Fibroblast of the aortic adventitia (primary cell): ENCODE results near the gene IPPK. TPM values are rescaled to one million over a fixed set of nuclear protein-coding genes. Genes with fewer than 3 reads are reported as not detected.

Experiments
- DNase-seq: peaks from one replicate; pipeline ENCODE4 v3.0.0-alpha.2; 2010; ENCODE audit warnings: low read depth
- H3K4me3 ChIP-seq: 2 replicates; pipeline ENCODE4 v1.5.1; 2011; ENCODE audit warnings: low read depth, mild to moderate bottlenecking, control low read depth, low read length, moderate library complexity
- total RNA-seq: library from RNA; depleted of rRNA; stranded (reverse); fragments of >200 nt; gene quantifications from 2 replicates; pipeline ENCODE4 v1.2.3, GENCODE V29; 2012; ENCODE audit warnings: low replicate concordance
- TF ChIP-seq, protein P1 (sequence below): IDR thresholded peaks from 2 replicates; pipeline ENCODE4 v1.5.1; 2011; ENCODE audit warnings: mild to moderate bottlenecking, low read length, control low read depth, inconsistent platforms; ENCODE audit not compliant: insufficient read depth

IPPK gene
- total RNA-seq, 1 donor: 9.6 TPM

DNA sequence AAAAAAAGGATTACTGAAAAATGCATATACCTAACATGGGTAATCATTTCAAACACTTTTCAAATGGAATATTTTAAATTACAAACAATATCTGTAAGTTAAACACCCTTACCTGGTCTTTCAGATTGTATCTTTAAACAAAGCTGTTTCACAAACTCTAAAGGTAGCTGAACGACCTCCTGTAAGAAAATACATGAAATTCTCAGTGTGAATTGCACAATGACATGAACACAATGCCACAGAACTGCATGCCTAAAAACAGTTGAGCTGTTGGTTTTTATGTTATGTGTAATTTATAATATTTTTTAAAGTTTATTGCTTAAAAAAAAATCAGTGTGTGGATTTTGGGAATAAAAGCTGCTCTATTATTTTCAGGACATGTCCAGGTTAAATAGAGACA lies 17.5 kb downstream of the IPPK start:
- no peak overlapping the region for H3K4me3 ChIP-seq
- TF ChIP-seq, protein P1, sequence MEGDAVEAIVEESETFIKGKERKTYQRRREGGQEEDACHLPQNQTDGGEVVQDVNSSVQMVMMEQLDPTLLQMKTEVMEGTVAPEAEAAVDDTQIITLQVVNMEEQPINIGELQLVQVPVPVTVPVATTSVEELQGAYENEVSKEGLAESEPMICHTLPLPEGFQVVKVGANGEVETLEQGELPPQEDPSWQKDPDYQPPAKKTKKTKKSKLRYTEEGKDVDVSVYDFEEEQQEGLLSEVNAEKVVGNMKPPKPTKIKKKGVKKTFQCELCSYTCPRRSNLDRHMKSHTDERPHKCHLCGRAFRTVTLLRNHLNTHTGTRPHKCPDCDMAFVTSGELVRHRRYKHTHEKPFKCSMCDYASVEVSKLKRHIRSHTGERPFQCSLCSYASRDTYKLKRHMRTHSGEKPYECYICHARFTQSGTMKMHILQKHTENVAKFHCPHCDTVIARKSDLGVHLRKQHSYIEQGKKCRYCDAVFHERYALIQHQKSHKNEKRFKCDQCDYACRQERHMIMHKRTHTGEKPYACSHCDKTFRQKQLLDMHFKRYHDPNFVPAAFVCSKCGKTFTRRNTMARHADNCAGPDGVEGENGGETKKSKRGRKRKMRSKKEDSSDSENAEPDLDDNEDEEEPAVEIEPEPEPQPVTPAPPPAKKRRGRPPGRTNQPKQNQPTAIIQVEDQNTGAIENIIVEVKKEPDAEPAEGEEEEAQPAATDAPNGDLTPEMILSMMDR: no peak
- peak; percentile 36 for DNase-seq

DNA sequence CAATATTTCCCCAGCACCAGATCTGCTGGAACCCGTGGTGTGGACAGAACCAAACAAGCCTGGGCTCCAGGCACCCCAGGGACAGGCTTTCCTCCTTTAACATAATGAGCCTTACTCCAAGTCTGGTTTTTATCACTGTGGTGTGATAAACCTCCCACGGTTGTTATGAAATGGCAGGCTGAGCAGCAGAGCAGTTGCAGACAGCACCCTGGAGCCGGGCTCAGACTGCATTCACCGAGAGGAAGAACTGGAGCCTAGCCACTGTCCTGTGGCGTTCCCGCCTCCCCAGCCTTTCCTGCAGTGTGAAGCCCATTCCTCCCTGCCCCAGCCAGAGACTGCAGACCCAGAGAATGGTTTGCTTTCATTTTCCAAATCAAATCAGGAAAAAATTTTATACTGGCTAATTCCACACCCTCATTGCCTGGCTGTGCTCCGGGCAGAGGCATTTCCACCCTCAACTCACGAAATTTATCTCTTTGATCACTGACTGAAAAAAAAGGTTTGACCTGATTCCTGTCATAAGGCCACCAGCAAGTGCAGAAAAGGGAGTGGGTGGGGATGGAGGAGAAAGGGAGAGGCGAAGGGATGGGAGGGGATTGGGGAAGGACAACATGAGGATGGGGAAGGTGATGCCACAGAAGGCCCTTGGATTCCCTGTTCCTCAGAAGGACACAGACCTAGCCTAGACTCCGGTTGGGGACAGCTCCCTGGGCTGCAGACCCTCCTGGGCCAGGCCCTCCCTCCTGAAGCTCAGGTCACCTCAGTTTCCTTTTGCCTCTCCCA lies 18.9 kb downstream of the IPPK start:
- peak overlapping the region; percentile 15 for H3K4me3 ChIP-seq
- DNase-seq: peak; percentile 95
- TF ChIP-seq, protein P1: no peak

DNA sequence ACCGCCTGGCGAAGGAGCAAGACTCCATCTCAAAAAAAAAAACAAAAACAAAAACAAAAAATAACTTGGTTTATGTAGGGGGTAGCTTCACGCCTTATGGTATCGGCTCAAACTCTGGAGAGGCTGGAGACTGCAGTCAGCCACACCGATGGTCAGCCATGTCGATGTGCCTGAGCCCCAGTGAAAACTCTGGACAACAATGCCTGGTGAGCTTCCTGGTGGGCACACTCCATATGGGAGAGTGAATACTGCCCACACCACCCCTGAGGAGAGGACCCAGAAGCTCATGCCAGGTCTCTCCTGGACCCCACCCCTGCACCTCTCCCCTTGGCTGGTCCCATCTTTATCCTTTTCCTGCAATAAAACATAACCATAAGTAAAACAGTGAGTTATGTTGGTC lies 19.6 kb downstream of the IPPK start:
- no peak for DNase-seq
- no peak overlapping the region for H3K4me3 ChIP-seq

DNA sequence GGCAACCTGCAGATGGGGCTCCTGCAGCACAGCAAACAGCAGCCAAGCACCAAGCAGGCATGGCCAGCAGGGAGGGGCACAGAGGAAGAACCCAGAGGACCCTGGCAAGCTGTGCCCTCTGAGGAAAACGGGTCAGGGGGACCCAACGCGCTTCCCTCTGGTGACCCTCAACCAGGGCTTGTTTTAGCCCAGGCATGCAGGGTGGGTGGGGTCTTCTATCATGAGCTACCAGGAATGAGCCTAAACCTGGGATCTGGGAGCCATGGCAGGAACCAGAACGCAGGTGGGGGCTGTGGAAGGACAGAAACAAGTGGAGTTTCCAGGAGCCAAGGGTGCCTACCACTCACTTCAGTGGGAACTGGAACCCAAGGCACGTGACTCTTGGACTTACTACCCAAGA lies 20.9 kb downstream of the IPPK start:
- TF ChIP-seq, protein P1: no peak
- H3K4me3 ChIP-seq: no peak overlapping the region
- no peak for DNase-seq

More for the DNA sequence above, 19.6 kb downstream of the IPPK start:
- TF ChIP-seq, protein P1: no peak

DNA sequence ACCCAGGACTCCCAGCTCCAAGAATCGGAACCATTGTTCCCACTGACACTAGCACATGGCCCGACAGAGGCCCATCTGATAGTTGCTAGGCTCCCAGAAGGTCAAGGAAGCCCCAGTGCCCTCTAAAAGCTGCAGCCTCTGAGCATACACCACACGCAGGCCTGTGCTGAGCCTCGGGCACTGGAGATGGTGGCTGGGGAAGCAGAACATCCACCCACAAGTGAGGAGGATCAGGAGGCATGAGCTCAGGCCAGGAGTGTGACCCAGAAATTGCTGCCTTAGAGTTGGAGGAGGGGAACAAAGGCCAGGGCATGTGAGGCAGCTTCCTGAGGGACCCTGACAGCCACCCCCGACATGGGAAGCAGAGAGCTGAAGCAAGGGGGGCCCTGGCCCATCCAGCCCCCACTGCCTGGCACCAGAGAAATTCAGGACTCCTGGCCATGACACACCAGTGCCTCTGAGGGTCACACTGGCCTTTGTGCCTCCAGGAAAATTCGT lies 21.4 kb downstream of the IPPK start:
- TF ChIP-seq, protein P1: no peak
- no peak overlapping the region for H3K4me3 ChIP-seq
- no peak for DNase-seq

DNA sequence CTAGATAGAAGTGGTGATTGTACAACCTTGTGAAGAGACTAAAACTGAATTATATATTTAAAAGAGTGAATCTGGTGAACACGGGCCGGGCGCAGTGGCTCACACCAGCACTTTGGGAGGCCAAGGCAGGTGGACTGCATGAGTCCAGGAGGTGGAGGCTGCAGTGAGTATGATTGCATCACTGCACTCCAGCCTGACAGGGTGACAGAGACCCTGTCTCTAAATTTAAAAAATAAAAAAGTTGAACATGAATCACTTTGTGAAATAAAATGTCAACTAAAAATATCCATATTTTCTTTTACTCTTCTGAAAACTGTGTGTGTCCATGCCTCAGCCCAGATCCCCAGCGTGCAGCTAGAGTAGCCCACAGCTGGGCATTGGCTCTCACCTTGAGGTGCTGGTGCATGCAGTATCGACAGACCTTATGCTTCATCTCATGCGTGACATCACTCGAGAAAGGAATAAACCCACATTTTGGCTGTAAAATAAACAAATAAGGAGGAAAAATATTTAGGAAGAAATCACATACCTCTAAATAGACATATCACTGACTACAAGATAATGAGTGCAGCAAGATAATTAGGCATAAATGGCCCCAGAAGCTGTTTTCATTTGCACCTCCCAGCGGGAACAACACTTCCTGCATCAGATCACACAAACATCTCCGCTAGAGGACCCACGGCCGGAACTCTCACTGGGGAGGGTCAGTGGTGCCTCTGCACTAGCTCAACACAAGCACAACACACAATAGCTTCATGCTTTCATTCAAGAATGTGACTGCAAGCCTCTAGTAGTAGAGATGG lies 22.1 kb downstream of the IPPK start:
- TF ChIP-seq, protein P1: no peak
- no peak for DNase-seq
- H3K4me3 ChIP-seq: no peak overlapping the region
